Brain microvascular endothelial cell (primary cell): ENCODE data around the gene SLC16A11.

Experiments
- DNase-seq: peaks from one replicate; pipeline ENCODE4 v3.0.0-alpha.2; 2020
- H3K27ac ChIP-seq: fragments of 250-450 bp; sonication (Bioruptor Pico); 2 replicates; pipeline ENCODE4 v1.5.1; 2020; ENCODE audit warnings: mild to moderate bottlenecking, moderate library complexity
- H3K27me3 ChIP-seq: fragments of 250-450 bp; sonication (Bioruptor Pico); replicated peaks from 2 replicates; pipeline ENCODE4 v1.5.1; 2020; ENCODE audit warnings: mild to moderate bottlenecking
- H3K36me3 ChIP-seq: fragments of 250-450 bp; sonication (Bioruptor Pico); replicated peaks from 2 replicates; pipeline ENCODE4 v1.5.1; 2020; ENCODE audit warnings: mild to moderate bottlenecking
- H3K4me3 ChIP-seq: 2 replicates; pipeline ENCODE4 v1.5.1; 2011; ENCODE audit warnings: low read depth, mild to moderate bottlenecking, control low read depth, low read length, moderate library complexity
- in situ Hi-C: cut with HindIII; loops from 2 replicates; pipeline ENCODE4 v1.10.0; 2017; ENCODE audit warnings: low sequenced_read_pairs, low pct_ligation_motif_present
- TF ChIP-seq, protein P1 (sequence below): IDR thresholded peaks from 2 replicates; pipeline ENCODE4 v1.5.1; 2011; ENCODE audit warnings: low read depth, mild to moderate bottlenecking, moderate library complexity, low read length, control low read depth, inconsistent platforms; ENCODE audit errors: missing control alignments

SLC16A11 gene

GRCh38 chr17:7016418-7016817 lies 27.5 kb downstream of the SLC16A11 start:
- no peak overlapping the region for H3K27ac ChIP-seq
- H3K27me3 ChIP-seq, result no peaks in the 10 kb centered on the region
- no peaks in the 10 kb centered on the region for H3K36me3 ChIP-seq
- in situ Hi-C loops, result no loop called here
- TF ChIP-seq, protein P1, sequence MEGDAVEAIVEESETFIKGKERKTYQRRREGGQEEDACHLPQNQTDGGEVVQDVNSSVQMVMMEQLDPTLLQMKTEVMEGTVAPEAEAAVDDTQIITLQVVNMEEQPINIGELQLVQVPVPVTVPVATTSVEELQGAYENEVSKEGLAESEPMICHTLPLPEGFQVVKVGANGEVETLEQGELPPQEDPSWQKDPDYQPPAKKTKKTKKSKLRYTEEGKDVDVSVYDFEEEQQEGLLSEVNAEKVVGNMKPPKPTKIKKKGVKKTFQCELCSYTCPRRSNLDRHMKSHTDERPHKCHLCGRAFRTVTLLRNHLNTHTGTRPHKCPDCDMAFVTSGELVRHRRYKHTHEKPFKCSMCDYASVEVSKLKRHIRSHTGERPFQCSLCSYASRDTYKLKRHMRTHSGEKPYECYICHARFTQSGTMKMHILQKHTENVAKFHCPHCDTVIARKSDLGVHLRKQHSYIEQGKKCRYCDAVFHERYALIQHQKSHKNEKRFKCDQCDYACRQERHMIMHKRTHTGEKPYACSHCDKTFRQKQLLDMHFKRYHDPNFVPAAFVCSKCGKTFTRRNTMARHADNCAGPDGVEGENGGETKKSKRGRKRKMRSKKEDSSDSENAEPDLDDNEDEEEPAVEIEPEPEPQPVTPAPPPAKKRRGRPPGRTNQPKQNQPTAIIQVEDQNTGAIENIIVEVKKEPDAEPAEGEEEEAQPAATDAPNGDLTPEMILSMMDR, result no peak
- no peak for DNase-seq
- H3K4me3 ChIP-seq, result no peak overlapping the region

- H3K27me3 ChIP-seq, result no peaks in the 10 kb centered on the region
- TF ChIP-seq, protein P1, result no peak
- DNase-seq, result peak; percentile 78
- in situ Hi-C loops, result no loop called here
- H3K27ac ChIP-seq, result peak overlapping the region; percentile 100
- H3K4me3 ChIP-seq, result peak overlapping the region; percentile 96
- no peaks in the 10 kb centered on the region for H3K36me3 ChIP-seq
Measured at GRCh38 chr17:7014995-7015958, 28.6 kb downstream of the SLC16A11 start.

DNA sequence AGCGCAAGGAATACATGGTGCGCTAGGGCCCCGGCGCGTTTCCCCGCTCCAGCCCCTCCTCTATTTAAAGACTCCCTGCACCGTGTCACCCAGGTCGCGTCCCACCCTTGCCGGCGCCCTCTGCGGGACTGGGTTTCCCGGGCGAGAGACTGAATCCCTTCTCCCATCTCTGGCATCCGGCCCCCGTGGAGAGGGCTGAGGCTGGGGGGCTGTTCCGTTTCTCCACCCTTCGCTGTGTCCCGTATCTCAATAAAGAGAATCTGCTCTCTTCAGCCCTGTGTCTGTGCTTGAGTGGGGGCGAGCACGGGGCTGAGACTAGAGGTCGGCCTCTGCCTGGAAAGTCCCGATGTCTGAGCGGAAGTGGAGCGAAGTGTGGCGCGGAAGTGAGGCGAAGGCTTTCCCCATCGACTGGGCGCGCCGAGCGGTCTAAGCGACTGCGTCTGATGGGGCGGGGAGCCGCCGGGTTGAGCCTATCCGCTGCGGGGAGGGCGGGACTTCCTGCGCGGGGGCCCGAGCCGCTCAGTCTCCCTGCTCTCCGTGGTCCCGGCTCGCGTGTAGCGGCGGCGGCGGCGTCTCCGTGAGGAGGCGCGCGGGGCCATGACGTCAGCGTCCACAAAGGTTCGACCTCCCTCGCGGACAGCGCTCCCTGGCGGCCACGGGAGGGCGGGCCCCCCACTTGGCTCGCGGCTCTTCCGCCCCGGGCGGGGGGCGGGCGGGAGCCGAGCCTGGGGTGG lies 29.5 kb downstream of the SLC16A11 start:
- H3K27me3 ChIP-seq, result no peaks in the 10 kb centered on the region
- no peaks in the 10 kb centered on the region for H3K36me3 ChIP-seq
- DNase-seq, result peak; percentile 94
- in situ Hi-C loops, result no loop called here
- H3K4me3 ChIP-seq, result peak overlapping the region; percentile 96
- TF ChIP-seq, protein P1, result peak; percentile 56
- H3K27ac ChIP-seq, result peak overlapping the region; percentile 100

DNA sequence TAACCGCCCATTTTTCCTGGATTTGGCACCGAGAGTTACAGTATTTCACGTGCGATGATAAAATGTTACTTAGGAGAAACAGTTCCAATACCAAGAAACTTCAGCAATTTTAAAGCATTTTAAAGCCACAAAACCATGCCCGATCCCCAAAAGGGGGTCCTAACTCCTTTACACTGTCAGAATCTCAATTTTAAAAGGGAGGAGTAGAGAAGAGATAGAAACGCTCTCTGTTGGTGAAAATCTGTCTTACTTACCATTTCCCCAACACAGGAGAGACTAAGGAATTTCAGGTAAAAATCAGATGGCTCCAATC lies 32.0 kb downstream of the SLC16A11 start:
- H3K27ac ChIP-seq, result peak overlapping the region; percentile 100
- H3K4me3 ChIP-seq, result peak overlapping the region; percentile 96
- no peaks in the 10 kb centered on the region for H3K27me3 ChIP-seq
- DNase-seq, result no peak
- in situ Hi-C loops, result no loop called here
- TF ChIP-seq, protein P1, result no peak
- no peaks in the 10 kb centered on the region for H3K36me3 ChIP-seq

DNA sequence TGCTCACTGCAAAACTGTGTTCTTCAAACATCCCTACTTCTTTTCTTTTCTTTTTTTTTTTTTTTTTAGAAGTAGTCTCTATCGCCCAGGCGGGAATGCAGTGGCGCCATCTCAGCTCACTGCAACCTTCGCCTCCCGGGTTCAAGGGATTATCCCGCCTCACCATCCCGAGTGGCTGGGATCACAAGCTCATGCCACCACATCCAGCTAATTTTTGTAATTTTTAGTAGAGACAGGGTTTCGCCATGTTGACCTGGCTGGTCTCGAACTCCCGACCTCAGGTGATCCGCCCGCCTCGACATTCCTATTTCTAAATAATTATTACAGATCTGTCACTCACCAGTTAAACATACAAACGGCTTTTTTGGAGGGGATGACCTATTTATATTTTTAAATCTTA lies 32.5 kb downstream of the SLC16A11 start:
- Histone ChIP-seq H3K36me3 (no peaks in the 10 kb centered on the region), H3K4me3 (peak overlapping the region; percentile 96), H3K27ac (no peak overlapping the region), H3K27me3 (no peaks in the 10 kb centered on the region)
- no peak for DNase-seq
- TF ChIP-seq, protein P1, result no peak
- in situ Hi-C loops, result no loop called here
